GM12873 (cell line): ENCODE measurements around the gene RCE1.

ENCODE experiments used
- TF ChIP-seq, protein P1 (sequence below): IDR thresholded peaks from 2 replicates; pipeline ENCODE4 v1.5.1; 2012; ENCODE audit warnings: low read depth, mild to moderate bottlenecking, moderate library complexity, low read length, control low read depth; ENCODE audit not compliant: insufficient read depth; ENCODE audit errors: missing control alignments

The RCE1 gene

DNA sequence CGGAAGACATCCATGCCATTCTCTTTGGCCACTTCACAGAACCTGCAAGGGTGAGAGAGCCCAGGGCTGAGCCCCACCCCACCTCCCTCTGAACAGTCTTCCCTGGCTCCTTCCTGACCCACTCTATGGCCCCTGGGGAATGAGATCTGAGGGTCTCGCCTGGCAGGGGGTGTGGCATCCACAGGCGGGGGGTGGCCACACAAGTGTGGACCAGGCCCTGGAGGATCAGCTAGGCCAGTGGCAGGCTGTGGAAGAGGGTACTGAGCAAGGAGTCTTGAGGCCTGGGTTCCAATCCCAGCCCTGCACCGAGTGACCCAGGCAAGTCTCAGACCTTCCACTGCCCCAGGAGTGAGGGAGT lies 8.0 kb downstream of the RCE1 start:
- TF ChIP-seq, protein P1, sequence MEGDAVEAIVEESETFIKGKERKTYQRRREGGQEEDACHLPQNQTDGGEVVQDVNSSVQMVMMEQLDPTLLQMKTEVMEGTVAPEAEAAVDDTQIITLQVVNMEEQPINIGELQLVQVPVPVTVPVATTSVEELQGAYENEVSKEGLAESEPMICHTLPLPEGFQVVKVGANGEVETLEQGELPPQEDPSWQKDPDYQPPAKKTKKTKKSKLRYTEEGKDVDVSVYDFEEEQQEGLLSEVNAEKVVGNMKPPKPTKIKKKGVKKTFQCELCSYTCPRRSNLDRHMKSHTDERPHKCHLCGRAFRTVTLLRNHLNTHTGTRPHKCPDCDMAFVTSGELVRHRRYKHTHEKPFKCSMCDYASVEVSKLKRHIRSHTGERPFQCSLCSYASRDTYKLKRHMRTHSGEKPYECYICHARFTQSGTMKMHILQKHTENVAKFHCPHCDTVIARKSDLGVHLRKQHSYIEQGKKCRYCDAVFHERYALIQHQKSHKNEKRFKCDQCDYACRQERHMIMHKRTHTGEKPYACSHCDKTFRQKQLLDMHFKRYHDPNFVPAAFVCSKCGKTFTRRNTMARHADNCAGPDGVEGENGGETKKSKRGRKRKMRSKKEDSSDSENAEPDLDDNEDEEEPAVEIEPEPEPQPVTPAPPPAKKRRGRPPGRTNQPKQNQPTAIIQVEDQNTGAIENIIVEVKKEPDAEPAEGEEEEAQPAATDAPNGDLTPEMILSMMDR, result no peak

DNA sequence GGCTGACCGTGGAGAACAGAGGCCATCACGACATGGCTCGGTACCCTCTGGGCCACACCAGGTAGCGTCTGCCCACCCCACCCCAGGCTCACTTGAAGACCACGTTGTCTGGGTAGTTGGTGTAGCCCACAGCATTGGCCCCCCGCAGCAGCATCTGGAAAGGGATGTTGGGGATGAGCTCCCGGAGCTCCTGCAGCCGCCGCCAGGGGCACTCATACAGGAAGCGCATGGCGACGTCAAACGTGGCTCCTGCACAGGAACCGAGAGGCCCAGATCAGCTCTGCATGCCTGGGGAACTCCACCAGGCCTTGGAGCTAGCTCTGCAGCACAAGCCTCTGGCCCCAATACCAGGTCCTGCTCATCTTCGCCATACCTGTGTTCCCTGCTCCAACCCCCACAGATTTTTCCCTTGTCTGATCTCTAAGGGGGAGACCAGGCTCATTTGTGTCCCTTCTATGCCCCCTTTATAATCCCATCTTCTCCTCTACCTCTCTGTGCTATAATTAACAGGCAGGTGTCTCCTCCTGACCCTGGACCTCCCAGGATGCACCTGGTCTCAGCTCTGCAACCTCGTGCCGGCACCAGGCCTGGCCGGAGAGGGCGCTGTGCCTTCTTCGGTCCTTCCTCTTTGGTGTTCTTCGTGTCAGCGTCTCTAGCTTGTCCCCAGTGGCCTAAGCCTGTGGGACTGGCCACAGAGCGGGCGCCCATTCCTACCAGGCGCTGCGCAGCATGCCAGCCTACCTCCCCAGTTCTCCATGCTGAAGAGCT lies 8.6 kb downstream of the RCE1 start:
- TF ChIP-seq, protein P1, result peak; percentile 74

DNA sequence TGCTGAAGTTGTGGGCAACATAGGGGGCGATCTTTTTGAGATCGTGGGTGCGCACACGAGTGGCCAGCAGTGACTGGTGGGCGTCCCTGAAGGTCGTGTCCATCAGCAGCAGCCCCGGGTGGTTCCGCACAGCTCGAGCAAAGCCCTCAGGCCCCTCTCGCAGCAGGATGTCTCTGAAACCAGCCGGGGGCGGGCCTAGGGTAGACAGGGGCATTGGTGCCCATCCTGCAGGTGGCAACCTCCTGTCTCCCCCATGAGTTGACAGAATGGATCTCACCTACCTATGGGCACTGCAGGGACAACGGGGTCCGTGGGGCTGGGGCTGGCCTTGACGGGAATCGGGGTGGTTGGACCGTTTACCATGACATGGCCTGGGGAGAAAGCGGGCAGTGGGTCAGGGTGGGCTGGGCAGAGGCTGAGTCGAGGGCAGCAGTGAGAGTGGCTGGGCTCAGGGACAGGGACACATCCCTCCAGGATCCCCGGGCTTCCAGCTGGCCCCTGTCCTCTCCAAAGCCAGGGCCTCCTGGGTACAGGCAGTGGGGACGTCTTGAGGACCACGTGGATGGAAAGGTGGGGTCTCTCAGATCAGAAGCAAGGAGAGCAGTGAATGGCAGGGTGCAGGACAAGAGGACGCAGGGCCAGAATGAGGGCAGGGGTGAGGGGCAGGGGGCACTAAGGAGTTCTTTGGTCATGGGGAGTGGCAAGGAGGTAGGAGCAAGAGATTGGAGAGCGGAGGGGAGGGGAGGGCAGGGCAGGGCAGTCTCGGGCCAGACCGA lies 9.4 kb downstream of the RCE1 start:
- TF ChIP-seq, protein P1, result no peak

DNA sequence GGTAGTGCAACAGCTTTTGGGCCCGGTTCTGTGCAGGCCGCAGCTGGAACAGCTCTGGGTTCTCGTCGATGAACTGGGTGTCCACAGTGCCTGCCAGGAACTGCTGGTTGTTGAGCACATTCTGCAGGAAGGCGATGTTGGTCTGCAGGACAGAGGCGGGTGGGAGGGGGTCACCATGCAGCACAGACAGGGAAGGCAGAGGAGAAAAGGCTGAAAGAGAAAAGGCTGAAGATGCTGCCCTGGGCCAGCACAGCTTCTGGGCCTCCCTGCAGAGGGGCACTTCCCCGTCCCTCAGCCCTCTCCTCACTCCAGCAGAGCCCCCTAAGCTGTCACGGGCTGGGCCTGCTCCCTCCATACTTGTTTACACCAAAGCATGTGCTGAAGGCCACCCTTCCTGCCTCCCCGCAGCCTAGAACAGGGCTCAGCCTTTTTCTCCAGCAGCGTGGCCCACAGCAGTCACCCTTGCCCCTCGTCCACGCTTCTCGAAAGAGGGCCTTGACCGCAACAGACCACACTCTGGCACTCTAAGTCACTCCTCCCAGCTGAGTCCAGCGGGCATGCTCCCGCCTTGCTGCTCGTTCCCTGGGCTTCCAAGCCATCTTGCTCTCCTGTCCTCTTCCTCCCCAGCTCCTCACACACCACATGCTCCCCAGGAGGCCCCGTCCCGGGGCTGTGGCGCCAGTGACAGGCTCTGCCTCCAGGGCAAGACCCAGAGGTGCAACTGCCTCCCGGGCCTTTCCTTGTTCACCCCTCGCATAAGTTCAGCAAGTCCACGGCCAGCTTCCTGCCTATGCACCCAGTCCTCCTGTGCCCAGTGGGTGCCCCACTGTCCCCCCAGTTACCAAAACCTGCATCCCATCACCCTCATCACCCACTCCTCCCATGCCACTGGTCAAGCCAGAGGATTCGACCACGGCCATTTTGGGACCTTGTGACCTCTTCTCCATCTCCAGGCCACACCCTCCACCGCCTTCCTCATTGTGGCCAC lies 10.3 kb downstream of the RCE1 start:
- TF ChIP-seq, protein P1, result no peak

DNA sequence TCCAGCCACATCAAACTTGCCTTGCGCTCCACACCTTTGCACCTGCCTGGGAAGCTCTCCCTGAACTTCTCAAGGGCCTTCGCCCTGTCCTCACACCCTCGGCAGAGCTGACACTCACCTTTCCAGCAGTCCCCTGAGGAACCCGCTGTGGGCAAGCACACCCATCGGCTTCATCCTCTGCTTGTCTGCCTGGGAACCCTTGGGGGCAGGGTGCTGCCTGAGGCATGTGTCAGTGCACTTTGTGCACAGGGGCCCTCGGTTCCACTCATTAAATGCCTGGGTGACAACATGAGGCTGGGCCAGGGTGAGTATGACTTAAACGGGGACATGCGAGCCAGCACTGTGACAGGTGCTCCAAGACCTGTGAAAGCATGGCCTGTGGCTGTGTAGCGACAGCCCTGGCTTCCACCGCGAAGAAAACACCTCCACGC lies 11.0 kb downstream of the RCE1 start:
- TF ChIP-seq, protein P1, result no peak

DNA sequence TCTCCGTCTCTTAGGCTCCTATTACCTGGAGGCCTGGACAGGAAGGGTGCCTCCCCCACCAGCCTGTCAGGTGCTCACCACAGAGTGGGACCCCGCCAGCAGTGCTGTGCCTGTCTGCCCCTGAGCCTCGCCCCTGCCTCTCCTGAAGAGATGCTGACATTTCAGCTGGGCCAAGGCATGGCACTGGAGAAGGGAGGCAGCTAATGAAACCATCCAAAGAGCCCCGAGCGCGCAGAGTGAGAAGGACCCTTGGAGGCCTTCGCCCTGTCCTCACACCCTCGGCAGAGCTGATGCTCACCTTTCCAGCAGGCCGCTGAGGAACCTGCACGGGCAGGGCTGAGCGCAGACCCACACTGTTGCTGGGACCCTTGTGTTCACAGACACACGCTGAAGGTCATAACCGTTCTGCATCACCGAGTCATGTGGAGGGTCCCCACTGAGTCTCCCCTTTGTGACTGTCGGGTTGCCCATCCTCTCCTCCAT lies 11.5 kb downstream of the RCE1 start:
- TF ChIP-seq, protein P1, result no peak
